GM21786 (cell line): ENCODE measurements around the gene NDRG3.
A peak's percentile ranks its signal among the peaks of the same experiment; 100 is the strongest.
"Not testable (repeated sequence)": the region's sequence is repeated elsewhere in the genome, so short reads cannot be mapped to it uniquely, and the experiment has no call there.

ENCODE experiments used
- ATAC-seq: cut with Tn5 transposase; IDR thresholded peaks from one replicate; pipeline ENCODE4 v1.9.1; 2021; ENCODE audit not compliant: unreplicated experiment

NDRG3 gene

DNA sequence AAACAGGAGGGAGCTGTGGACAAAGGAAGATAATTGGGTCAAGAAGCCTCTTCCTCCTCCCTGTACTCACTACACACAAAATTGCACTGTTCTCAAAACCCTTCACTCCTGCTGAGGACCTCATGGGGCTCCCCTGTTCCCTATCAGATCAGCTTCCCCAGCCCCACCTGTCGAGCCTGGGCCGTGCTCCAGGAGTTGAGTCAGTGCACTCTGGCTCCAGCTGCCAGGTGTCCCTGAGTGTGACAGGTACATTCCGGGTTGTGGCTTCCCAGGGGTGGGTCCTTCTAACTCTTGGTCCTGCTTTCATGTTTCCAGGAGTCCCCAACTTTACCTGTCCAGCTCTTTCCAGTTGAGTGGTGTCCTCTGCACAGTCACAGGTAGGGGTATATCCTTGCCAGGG, 131.9 kb downstream of the NDRG3 start:
- ATAC-seq: no peak

DNA sequence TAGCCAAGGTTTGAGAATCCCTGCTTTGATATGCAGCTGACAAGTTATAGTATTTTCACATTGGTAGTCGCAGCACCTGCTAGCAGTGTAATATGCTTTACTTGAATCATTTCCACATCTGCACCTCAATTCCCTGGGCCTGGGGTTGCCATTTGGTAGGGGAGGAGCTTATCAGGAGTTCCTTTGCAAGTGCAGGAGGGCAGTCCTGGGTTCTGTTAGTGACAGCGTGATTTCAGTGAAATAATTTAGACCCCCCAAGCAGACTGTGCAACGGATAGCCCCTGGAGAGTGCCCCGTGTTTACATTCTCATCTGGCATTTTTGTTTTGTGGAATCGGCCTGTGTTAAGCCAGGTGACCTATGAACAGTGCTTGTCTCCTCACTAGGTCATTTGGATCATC, 134.3 kb downstream of the NDRG3 start:
- ATAC-seq: no peak

DNA sequence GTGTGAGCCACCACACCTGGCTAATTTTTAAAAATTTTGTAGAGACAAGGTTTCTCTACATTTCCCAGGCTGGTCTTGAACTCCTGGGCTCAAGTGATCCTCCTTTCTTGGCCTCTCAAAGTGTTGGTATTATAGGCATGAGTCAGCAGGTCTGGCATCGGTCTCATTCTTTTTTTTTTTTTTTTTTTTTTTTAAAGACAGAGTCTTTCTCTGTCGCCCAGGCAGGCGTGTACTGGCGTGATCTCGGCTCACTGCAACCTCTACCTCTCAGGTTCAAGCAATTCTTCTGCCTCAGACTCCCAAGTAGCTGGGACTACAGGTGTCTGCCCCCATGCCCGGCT, 137.5 kb downstream of the NDRG3 start:
- ATAC-seq: not testable (repeated sequence)

DNA sequence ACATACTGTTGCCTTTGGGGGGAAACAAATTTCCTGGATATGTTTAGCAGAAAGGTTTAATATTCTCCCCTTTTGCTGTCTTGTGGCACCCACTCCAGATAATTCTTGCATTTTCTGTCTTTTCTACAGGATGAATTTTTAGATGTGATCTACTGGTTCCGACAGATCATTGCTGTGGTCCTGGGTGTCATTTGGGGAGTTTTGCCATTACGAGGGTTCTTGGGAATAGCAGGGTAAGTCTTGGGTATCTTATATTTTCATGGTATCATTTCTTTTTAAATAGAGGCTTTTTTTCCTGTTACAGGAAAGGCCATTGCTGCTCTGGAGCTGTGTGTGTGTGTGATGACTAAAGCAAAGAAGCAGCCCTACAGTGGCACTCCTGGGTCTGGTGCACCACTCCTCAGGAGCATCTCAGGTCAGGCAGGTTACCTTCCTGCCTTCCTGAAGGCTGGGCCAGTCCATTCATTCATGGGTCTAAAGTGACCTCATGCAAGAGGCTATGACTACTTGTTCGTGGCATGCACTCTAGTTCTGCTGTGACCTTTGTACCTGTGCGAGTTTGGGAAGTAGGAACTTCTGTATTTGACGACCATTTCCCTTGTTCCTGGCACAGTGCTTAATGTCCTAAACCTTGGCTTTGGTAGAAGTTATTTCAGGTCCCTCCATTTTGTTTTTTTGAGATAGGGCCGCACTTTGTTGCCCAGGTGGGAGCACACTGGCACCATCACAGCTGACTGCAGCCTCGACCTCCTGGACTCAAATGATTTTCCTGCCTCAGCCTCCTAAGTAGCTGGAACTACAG, 138.1 kb downstream of the NDRG3 start:
- ATAC-seq: no peak

DNA sequence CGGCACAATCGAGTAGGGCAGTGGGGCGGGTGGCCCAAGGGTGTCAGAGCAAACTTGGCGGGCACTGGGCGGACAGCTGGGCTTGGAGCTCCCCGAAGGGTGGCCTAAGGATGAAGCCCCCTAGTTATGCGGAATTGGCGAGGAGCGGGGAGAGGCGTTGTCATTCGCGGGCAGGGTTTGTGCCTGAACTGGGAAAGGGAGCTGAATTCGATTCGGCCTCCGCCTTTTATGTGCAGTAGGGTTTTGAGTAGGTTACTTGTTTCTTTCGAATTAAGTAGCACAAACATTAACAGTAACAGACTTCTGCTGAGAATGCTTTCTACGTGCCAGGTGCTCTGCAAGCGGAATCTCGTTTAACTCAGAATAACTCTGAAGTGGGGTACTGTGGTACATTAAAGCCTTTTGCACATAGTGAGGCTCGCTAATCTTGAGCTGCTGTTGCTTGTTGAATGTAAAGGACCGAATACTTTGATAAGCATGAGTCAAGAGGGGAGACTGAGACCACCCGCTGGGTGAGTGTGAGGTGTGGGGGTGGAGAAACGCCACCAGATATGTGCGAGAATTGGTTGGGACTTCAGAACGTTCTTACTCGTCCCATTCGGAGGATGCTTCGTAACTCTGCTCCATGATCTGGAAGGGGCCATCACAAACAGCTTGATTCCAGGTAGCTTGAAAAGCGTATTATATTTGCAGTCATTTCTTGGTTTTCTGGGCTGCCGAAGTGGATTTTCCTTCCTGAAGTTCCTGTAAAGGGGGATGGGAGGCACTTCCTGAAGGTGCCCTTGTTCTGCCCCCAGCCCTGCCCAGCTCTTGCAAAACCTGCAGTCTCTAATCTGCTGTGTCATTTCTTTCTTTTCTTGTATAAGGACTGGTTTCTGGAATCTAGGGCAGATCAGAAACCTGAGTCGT, 139.5 kb downstream of the NDRG3 start:
- no peak for ATAC-seq

DNA sequence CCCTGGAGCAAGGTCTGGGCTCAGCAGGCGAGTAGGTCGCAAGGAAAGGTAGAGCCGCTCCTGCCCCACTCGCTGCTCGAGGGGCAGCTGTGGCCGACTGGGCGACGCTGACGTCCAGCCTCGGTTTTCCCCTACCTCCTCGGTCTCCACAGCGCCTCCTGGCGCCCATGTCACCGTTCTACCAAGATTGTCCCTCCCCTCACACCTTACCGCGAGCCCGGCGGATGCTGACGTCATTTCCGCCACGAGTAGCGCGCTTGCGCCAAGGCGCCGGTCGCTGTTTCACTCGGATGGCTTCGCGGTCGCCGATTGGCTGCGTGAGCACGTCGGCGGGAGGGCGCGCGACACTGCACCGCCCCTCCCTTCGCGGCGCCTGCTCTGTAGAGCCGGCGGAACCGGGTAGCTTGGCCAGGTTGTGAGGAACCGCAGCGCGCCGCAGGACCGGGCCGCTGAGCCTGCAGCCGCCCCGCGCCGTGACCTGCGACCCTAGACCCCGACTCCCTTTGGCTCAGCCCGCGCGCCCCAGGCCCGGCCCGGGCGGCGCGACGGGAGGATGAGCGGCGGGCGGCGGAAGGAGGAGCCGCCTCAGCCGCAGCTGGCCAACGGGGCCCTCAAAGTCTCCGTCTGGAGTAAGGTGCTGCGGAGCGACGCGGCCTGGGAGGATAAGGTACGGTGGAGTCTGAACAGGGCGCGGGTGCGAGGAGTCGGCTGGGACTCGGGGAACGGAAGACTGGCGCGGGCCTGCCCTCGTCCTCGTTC, 140.3 kb downstream of the NDRG3 start, which contains the start of gene RAB5IF:
Gene RAB5IF, plus strand, starts transcription at position 381 of the 759 bp plus-strand sequence. Its CDS starts 173 bp downstream, at position 554.
- peak; percentile 87 for ATAC-seq

DNA sequence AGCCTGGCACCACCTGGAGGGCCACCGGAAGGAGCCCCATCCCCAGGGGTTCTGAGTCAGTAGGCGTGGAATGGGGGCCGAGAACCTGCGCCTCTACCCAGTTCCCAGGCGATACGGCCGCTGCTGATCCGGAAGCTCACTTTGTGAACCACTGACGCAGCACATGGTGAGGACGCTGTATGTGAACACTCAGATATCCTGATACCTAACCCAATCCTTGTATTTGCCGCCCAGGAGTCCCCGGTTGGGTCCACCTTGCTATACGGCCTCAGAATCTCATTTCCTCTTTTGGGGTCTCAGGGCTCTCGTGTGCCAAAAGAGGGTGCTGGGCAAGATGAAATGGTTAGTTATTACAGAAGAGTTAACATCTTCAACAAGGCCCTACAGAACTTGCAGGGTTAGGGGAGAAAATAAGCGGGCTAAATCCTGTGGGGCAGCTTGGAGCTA, 140.9 kb downstream of the NDRG3 start:
- peak; percentile 38 for ATAC-seq
